GM10266 (cell line): ENCODE results near the gene KRTAP5-4.

Experiments
- DNase-seq: peaks from one replicate; pipeline ENCODE4 v3.0.0; 2012; ENCODE audit errors: extremely low spot score
- CTCF ChIP-seq: IDR thresholded peaks from 2 replicates; pipeline ENCODE4 v1.5.1; 2012; ENCODE audit warnings: mild to moderate bottlenecking, low read depth; ENCODE audit not compliant: control insufficient read depth, insufficient read depth; ENCODE audit errors: missing control alignments

The KRTAP5-4 gene

GRCh38 chr11:1639666-1640065 is 17.7 kb upstream of the KRTAP5-4 start:
- peak; percentile 1 for TF ChIP-seq CTCF
- DNase-seq = no peak

DNA sequence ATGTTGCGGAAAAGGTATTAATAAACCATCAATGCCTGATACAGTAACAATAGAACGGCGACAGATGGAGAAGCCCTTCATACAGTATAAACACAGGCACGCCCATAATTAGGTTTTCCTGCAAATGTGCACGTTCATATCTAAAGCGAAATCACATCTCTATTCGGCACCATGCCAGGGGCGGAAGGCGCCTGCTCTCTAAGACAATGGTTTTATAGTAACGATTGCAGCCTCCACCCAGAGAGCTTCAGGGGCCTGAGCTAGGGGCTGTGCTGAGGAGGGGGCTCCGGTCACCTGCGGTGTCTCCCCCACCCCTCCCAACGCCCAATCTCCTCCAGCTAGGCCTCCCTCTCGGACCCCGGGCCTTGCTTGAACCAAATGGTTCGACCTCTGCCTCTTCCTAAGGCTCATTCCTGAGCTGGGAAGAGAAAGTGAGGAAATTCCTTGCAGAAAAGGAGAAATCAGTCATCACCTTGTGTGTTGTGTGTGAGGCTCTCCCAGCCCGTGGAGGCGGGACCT is 17.2 kb upstream of the KRTAP5-4 start:
- no peak for TF ChIP-seq CTCF
- DNase-seq = no peak

DNA sequence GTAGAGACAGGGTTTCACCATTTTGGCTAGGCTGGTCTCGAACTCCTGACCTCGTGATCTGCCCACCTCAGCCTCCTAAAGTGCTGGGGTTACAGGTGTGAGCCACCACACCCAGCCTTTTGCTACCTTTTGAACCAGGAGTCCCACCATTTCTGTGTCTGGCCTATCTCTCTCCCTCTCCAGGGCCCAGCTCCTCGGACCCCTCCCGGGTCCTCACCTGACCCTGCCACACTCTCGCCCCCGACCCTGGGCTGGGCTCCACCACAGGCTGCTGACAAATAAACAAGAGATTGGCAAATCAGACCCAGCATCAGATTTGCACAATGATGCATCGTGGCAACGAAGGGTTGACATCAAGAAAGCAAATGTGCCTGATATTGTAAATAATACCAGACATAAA is 16.4 kb upstream of the KRTAP5-4 start:
- no peak for TF ChIP-seq CTCF
- DNase-seq = no peak

GRCh38 chr11:1637628-1638027 is 15.7 kb upstream of the KRTAP5-4 start:
- TF ChIP-seq CTCF = no peak
- DNase-seq = no peak

DNA sequence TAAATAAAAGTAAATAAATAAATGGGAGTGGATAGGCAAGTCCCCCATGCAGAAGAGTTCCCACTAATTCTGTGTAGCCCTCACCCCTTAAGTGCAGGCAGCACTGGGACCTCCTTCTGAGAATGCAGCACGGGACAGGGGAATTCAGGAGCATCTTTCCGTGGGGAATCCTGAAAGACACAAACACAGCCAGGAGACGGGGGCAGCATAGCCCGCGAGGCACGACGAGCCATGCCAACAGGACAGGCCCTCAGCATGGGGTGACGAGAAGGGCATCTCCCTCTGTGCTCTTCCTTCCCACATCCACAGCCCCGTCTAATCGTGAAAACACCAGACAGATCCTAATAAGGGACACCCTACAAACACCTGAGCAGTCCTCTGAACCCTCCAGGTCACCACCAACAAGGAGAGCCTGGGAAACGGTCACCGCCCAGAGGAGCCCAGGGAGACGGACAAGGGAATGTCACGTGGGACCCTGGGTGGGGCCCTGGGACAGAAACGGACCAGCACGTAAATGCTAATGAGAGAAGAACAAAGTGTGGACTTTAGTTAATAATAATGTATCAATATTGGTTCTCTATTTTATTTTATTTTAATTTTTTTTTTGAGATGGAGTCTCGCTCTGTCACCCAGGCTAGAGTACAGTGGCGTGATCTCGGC is 14.5 kb upstream of the KRTAP5-4 start:
- DNase-seq = no peak
- no peak for TF ChIP-seq CTCF

GRCh38 chr11:1633864-1634263 is 11.9 kb upstream of the KRTAP5-4 start:
- no peak for DNase-seq
- no peak for TF ChIP-seq CTCF

DNA sequence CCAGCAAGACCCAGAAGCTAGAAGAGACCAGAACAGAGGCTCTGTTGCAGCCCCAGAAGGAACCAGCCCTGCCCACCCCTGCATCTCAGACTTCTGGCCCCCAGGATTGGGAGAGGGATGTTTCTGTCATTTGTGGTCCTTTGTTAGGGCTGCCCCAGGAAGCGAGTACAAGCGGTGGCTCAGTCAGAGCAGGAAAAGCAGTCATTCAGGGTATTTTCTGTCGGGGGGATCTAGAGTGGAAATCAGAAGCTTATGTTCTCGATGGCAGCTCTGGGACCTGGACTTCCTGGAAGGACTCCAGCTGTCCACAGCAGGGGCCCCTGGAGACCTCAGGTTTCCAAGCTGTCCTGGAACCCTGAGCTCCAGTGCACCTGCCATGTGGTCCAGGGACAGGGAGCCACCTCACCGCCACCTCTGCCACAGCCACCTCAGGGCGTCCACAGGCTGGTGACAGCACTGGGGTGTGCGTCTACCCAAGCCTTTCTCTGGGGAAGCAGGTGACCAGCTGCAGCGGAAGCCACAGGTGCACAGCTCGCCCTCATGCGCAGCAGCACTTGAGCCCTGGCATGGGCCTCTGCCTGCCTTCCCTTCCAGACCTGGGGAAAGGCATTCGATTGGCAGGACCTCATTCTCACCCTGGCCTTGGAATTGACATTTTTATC is 10.2 kb upstream of the KRTAP5-4 start:
- DNase-seq = no peak
- TF ChIP-seq CTCF = no peak
